Type B pancreatic cell (in vitro differentiated cells): ENCODE measurements around the gene CCND1. TPM values are rescaled to one million over a fixed set of nuclear protein-coding genes. Genes with fewer than 3 reads are reported as not detected.

ENCODE experiments used
- DNase-seq: peaks from one replicate; pipeline ENCODE4 v3.0.0; 2021; ENCODE audit warnings: mixed read lengths; ENCODE audit not compliant: unreplicated experiment; ENCODE audit errors: extremely low spot score
- H3K27ac Mint-ChIP-seq: 2 replicates; pipeline ENCODE4 v1.8.0; 2021; ENCODE audit warnings: mild to moderate bottlenecking, mixed read lengths
- H3K27me3 Mint-ChIP-seq: 2 replicates; pipeline ENCODE4 v1.8.0; 2021; ENCODE audit warnings: mixed read lengths
- H3K36me3 Mint-ChIP-seq: 2 replicates; pipeline ENCODE4 v1.8.0; 2021; ENCODE audit warnings: mixed read lengths
- H3K4me1 Mint-ChIP-seq: one replicate; pipeline ENCODE4 v1.8.0; 2021; ENCODE audit warnings: mixed read lengths; ENCODE audit not compliant: unreplicated experiment
- H3K4me3 Mint-ChIP-seq: 2 replicates; pipeline ENCODE4 v1.8.0; 2021; ENCODE audit warnings: mild to moderate bottlenecking, mixed read lengths
- H3K9me3 Mint-ChIP-seq: 2 replicates; pipeline ENCODE4 v1.8.0; 2021; ENCODE audit warnings: mixed read lengths
- total RNA-seq: library from RNA; stranded (reverse); gene quantifications from 2 replicates; pipeline ENCODE4 v1.2.1, GENCODE V29; 2021; ENCODE audit warnings: low replicate concordance
- TF ChIP-seq, protein P1 (sequence below): fragments of 200-600 bp; sonication (generic); conservative IDR thresholded peaks from 2 replicates; pipeline ENCODE4 v1.5.0; 2021; ENCODE audit warnings: antibody characterized with exemption, mild to moderate bottlenecking

The CCND1 gene
- total RNA-seq, 1 donor from 2014 or later, result 299 TPM

- Mint-ChIP-seq H3K27ac (peak overlapping the region; percentile 63), H3K36me3 (no peaks in the 10 kb centered on the region), H3K4me1 (peaks cover 14% of the 10 kb centered on the region), H3K27me3 (no peaks in the 10 kb centered on the region), H3K9me3 (no peaks in the 10 kb centered on the region), H3K4me3 (no peak overlapping the region)
- TF ChIP-seq, protein P1, sequence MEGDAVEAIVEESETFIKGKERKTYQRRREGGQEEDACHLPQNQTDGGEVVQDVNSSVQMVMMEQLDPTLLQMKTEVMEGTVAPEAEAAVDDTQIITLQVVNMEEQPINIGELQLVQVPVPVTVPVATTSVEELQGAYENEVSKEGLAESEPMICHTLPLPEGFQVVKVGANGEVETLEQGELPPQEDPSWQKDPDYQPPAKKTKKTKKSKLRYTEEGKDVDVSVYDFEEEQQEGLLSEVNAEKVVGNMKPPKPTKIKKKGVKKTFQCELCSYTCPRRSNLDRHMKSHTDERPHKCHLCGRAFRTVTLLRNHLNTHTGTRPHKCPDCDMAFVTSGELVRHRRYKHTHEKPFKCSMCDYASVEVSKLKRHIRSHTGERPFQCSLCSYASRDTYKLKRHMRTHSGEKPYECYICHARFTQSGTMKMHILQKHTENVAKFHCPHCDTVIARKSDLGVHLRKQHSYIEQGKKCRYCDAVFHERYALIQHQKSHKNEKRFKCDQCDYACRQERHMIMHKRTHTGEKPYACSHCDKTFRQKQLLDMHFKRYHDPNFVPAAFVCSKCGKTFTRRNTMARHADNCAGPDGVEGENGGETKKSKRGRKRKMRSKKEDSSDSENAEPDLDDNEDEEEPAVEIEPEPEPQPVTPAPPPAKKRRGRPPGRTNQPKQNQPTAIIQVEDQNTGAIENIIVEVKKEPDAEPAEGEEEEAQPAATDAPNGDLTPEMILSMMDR, result no peak
- DNase-seq, result no peak
These were observed 16.5 kb downstream of the CCND1 start for GRCh38 chr11:69657456-69657910.

DNA sequence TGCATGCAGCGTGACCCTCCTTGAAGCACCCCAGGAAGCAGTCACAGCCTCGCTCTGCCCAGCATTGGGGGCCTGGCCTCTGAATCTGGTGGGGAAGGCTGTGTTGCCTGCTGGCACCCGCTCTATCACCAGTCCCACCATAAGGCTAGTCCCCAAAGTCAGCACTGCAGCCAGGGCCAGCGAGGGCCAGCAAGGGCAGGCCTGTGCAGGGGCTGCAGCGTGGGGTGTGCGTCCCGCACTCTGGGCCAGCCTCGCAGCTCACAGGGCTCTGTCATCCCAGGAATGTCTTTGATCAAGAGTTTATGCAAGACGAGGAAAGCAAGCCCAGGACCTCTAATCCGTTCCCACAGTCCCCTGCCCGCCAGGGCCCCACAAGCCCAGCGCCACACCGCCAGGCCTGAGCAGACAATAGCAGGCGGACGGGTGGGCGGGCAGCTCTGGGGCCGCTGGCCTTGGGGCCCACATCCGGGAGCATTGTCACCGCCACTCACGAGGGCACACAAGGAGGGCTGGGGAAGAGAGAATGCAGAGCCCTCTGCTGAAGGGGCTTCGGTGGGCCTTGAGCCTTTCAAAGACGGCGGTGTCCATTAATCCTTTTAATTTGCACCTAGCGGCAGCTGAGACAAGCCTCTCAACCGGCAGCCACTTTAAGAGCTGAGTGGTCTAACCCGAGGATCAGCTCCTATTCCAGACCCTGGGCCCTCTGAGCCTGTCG is 17.1 kb downstream of the CCND1 start:
- no peak for DNase-seq
- peak overlapping the region; percentile 41 for H3K4me3 Mint-ChIP-seq
- H3K9me3 Mint-ChIP-seq, result no peaks in the 10 kb centered on the region
- no peaks in the 10 kb centered on the region for H3K36me3 Mint-ChIP-seq
- TF ChIP-seq, protein P1, result peak; percentile 25
- H3K27me3 Mint-ChIP-seq, result no peaks in the 10 kb centered on the region
- H3K27ac Mint-ChIP-seq, result peak overlapping the region; percentile 63
- peaks cover 9% of the 10 kb centered on the region for H3K4me1 Mint-ChIP-seq

GRCh38 chr11:69658626-69659450 is 17.9 kb downstream of the CCND1 start:
- peaks cover 1% of the 10 kb centered on the region for H3K36me3 Mint-ChIP-seq
- no peak for DNase-seq
- peak overlapping the region; percentile 63 for H3K27ac Mint-ChIP-seq
- TF ChIP-seq, protein P1, result no peak
- H3K9me3 Mint-ChIP-seq, result no peaks in the 10 kb centered on the region
- H3K4me3 Mint-ChIP-seq, result no peak overlapping the region
- H3K4me1 Mint-ChIP-seq, result peaks cover 9% of the 10 kb centered on the region
- no peaks in the 10 kb centered on the region for H3K27me3 Mint-ChIP-seq

- TF ChIP-seq, protein P1, result no peak
- no peak for DNase-seq
- Mint-ChIP-seq H3K9me3 (no peaks in the 10 kb centered on the region), H3K4me1 (peaks cover 9% of the 10 kb centered on the region), H3K27me3 (no peaks in the 10 kb centered on the region), H3K27ac (no peak overlapping the region), H3K36me3 (peaks cover 3% of the 10 kb centered on the region), H3K4me3 (no peak overlapping the region)
These were observed 18.6 kb downstream of the CCND1 start for GRCh38 chr11:69659591-69659990.

DNA sequence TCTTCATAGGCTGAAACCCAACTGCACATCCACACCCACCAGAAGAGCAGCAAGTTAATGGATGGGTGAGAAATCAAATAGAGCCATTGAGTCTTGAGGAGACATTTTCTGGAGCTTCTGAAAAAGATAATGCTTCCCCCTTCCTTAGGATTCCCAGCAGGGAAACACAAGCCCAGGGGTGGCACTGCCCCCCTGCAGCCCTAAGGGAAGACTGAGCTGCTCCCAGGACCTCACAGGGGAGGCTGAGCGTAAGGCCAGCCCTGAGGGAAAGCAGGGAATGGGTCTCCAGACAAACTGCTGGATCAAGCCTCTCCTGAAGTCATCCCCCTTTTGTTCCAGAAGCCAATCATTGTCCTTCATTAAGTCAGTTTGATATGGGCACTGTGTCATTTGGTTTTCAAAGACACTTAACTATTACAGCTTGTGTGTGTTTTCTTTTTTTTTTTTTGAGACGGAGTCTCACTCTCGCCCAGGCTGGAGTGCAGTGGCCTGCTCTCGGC is 19.1 kb downstream of the CCND1 start:
- Mint-ChIP-seq H3K36me3 (peaks cover 3% of the 10 kb centered on the region), H3K4me3 (no peak overlapping the region), H3K9me3 (no peaks in the 10 kb centered on the region), H3K27ac (no peak overlapping the region), H3K27me3 (no peaks in the 10 kb centered on the region), H3K4me1 (peaks cover 9% of the 10 kb centered on the region)
- TF ChIP-seq, protein P1, result no peak
- no peak for DNase-seq
